ENCODE results near the gene GPN2.

The GPN2 gene

GRCh38 chr1:26831546-26832248, 58.4 kb downstream of the GPN2 start:
- ATAC-seq = no peak
- no peak for DNase-seq

GRCh38 chr1:26831059-26831458, 59.0 kb downstream of the GPN2 start:
- DNase-seq = no peak
- ATAC-seq = no peak

GRCh38 chr1:26829184-26829911, 60.7 kb downstream of the GPN2 start:
- ATAC-seq (no peak), DNase-seq (no peak)

GRCh38 chr1:26828411-26828991, 61.6 kb downstream of the GPN2 start:
- DNase-seq (peak; percentile 39), ATAC-seq (peak; percentile 44)

- DNase-seq = no peak
- ATAC-seq = no peak
Observed at GRCh38 chr1:26827663-26828062, 62.4 kb downstream of the GPN2 start.

GRCh38 chr1:26827106-26827604, 62.9 kb downstream of the GPN2 start:
- ATAC-seq (no peak), DNase-seq (peak; percentile 32)

- peak; percentile 85 for DNase-seq
- peak; percentile 83 for ATAC-seq
Observed at GRCh38 chr1:26826261-26827105, 63.6 kb downstream of the GPN2 start, which contains the start of gene ZDHHC18. ZDHHC18 (plus strand) TSS chr1:26826688; CDS start chr1:26826805, 117 bp downstream.

Measured in stimulated activated naive CD8-positive, alpha-beta T cell treated with anti-CD3 and anti-CD28 coated beads, Interleukin-15, Interleukin-2, amounts not matched to agents 100 U/mL and 50 U/mL, for 24 hours (primary cell).